ENCODE data around the gene GPI.

- TF ChIP-seq POLR2AphosphoS5 (IDR thresholded peaks at IDR 0.05; ENCODE audit: borderline replicate concordance, low read depth, low read length) (no peak), EZH2 (IDR thresholded peaks at IDR 0.05) (no peak), FOXP2 (optimal IDR thresholded peaks at IDR 0.05; ENCODE audit: control extremely low read depth, extremely low read length, insufficient read depth) (no peak)
Observed at GRCh38 chr19:34337739-34338138, 27.3 kb upstream of the GPI start.
